ENCODE data around the gene BICDL2. TPM values are rescaled to one million over a fixed set of nuclear protein-coding genes. Genes with fewer than 3 reads are reported as not detected.
"Not testable (repeated sequence)": the region's sequence is repeated elsewhere in the genome, so short reads cannot be mapped to it uniquely, and the experiment has no call there.

Gene BICDL2
- total and polyA plus RNA-seq, 8 donors: 18.4 to 693 (median 47.2) TPM

GRCh38 chr16:3058139-3059030 lies 21.6 kb upstream of the BICDL2 start:
- Histone ChIP-seq H3K4me1 (peaks cover 15 to 52% (median 23%) of the 10 kb centered on the region in 4 donors), H3K4me3 (peak overlapping the region; percentile 57 to 92 (median 78)), H3K27me3 (peaks cover 0 to 8% (median 0%) of the 10 kb centered on the region in 3 donors), H3K36me3 (peaks cover 0 to 12% (median 2%) of the 10 kb centered on the region in 4 donors), H3K27ac (peak overlapping the region; percentile 53 to 88 (median 85)), H3K9me3 (no peaks in the 10 kb centered on the region)
- intact Hi-C loops (cut with DNase I; ENCODE audit: low total_unique reads): loop anchor here (5.0 kb wide), 1 partner anchor 69 kb away; no protein-coding TSS in a partner anchor
- TF ChIP-seq EP300 (IDR thresholded peaks at IDR 0.05) (no peak), CTCF (IDR thresholded peaks at IDR 0.05) (no peak), POLR2AphosphoS5 (IDR thresholded peaks at IDR 0.05) (no peak), POLR2A (IDR thresholded peaks at IDR 0.05) (no peak)
- DNase-seq: peak; percentile 63 to 82
- WGBS, 5 donors: 4 to 17% (median 5%) methylated on average over 10 to 77 of the region's 77 CpGs

GRCh38 chr16:3057181-3058138 lies 20.7 kb upstream of the BICDL2 start:
- TF ChIP-seq CTCF (IDR thresholded peaks at IDR 0.05) (no peak), POLR2A (IDR thresholded peaks at IDR 0.05) (no peak), POLR2AphosphoS5 (IDR thresholded peaks at IDR 0.05) (no peak), EP300 (IDR thresholded peaks at IDR 0.05) (no peak)
- WGBS, 5 donors: 88 to 91% (median 90%) methylated on average over 22 of the region's 22 CpGs
- intact Hi-C loops (cut with DNase I; ENCODE audit: low total_unique reads): loop anchor here (5.0 kb wide), 1 partner anchor 70 kb away; no protein-coding TSS in a partner anchor
- H3K27ac ChIP-seq: peak overlapping the region in 2 of 5 donors; percentile 85 to 87
- H3K4me1 ChIP-seq: peaks cover 15 to 52% (median 23%) of the 10 kb centered on the region in 4 donors
- H3K9me3 ChIP-seq: no peaks in the 10 kb centered on the region
- peaks cover 0 to 8% (median 0%) of the 10 kb centered on the region in 3 donors for H3K27me3 ChIP-seq
- DNase-seq: no peak
- peak overlapping the region; percentile 57 to 92 (median 78) for H3K4me3 ChIP-seq
- peaks cover 0 to 12% (median 2%) of the 10 kb centered on the region in 4 donors for H3K36me3 ChIP-seq

- peaks cover 0 to 12% (median 2%) of the 10 kb centered on the region in 4 donors for H3K36me3 ChIP-seq
- H3K9me3 ChIP-seq: no peaks in the 10 kb centered on the region
- TF ChIP-seq EP300 (IDR thresholded peaks at IDR 0.05) (no peak), POLR2A (IDR thresholded peaks at IDR 0.05) (no peak), POLR2AphosphoS5 (IDR thresholded peaks at IDR 0.05) (no peak), CTCF (IDR thresholded peaks at IDR 0.05) (no peak)
- H3K4me1 ChIP-seq: peaks cover 15 to 52% (median 23%) of the 10 kb centered on the region in 4 donors
- H3K27ac ChIP-seq: peak overlapping the region in 1 of 5 donors; percentile 1
- intact Hi-C loops (cut with DNase I; ENCODE audit: low total_unique reads): loop anchor here (5.0 kb wide), 1 partner anchor 71 kb away; no protein-coding TSS in a partner anchor
- peaks cover 0 to 14% (median 0%) of the 10 kb centered on the region in 3 donors for H3K27me3 ChIP-seq
- no peak overlapping the region for H3K4me3 ChIP-seq
- WGBS, 5 donors: 83 to 89% (median 85%) methylated on average over 19 of the region's 19 CpGs
- DNase-seq: no peak
These were observed 19.8 kb upstream of the BICDL2 start for GRCh38 chr16:3056336-3057180.

- H3K9me3 ChIP-seq, H3K4me3 ChIP-seq, DNase-seq: not testable (repeated sequence)
- peak overlapping the region in 2 of 5 donors; percentile 32 to 48 for H3K27ac ChIP-seq
- H3K4me1 ChIP-seq: peaks cover 15 to 52% (median 23%) of the 10 kb centered on the region in 4 donors
- intact Hi-C loops (cut with DNase I; ENCODE audit: low total_unique reads): loop anchor here (5.0 kb wide), 1 partner anchor 72 kb away; no protein-coding TSS in a partner anchor
- peaks cover 0 to 12% (median 2%) of the 10 kb centered on the region in 4 donors for H3K36me3 ChIP-seq
- peaks cover 0 to 22% (median 0%) of the 10 kb centered on the region in 3 donors for H3K27me3 ChIP-seq
- 74 to 83% (median 79%) methylated on average over 4 to 9 of the region's 9 CpGs for WGBS, 5 donors
These were observed 19.0 kb upstream of the BICDL2 start for GRCh38 chr16:3055734-3056115.
